H9 (cell line): Measurements from ENCODE around the gene TRIP6. TPM values are rescaled to one million over a fixed set of nuclear protein-coding genes. Genes with fewer than 3 reads are reported as not detected.

ENCODE experiments used
- DNase-seq: peaks from one replicate; pipeline ENCODE4 v3.0.0-alpha.2; 2017
- H2AFZ ChIP-seq: one replicate; pipeline ENCODE4 v1.6.1; 2013; ENCODE audit warnings: mild to moderate bottlenecking, low read length, control low read depth, moderate library complexity
- H2AK5ac ChIP-seq: 2 replicates; pipeline ENCODE4 v1.6.1; 2013; ENCODE audit warnings: low read length, control low read depth, mixed read lengths; ENCODE audit not compliant: insufficient read length
- H2BK120ac ChIP-seq: one replicate; pipeline ENCODE4 v1.6.1; 2013; ENCODE audit warnings: low read depth, mild to moderate bottlenecking, low read length, control low read depth, inconsistent platforms; ENCODE audit not compliant: poor library complexity, severe bottlenecking
- H2BK12ac ChIP-seq: 2 replicates; pipeline ENCODE4 v1.6.1; 2013; ENCODE audit warnings: low read length, control low read depth, mixed read lengths, low read depth; ENCODE audit not compliant: insufficient read length
- H2BK15ac ChIP-seq: 2 replicates; pipeline ENCODE4 v1.6.1; 2013; ENCODE audit warnings: low read depth, low read length, control low read depth
- H2BK20ac ChIP-seq: one replicate; pipeline ENCODE4 v1.6.1; 2013; ENCODE audit warnings: low read depth, mild to moderate bottlenecking, low read length, control low read depth, inconsistent platforms; ENCODE audit not compliant: poor library complexity, severe bottlenecking
- H2BK5ac ChIP-seq: 2 replicates; pipeline ENCODE4 v1.6.1; 2013; ENCODE audit warnings: low read length, control low read depth, mixed read lengths; ENCODE audit not compliant: insufficient read length
- H3K14ac ChIP-seq: 2 replicates; pipeline ENCODE4 v1.6.1; 2013; ENCODE audit warnings: low read length, control low read depth; ENCODE audit not compliant: insufficient read depth
- H3K18ac ChIP-seq: 2 replicates; pipeline ENCODE4 v1.6.1; 2013; ENCODE audit warnings: low read depth, mild to moderate bottlenecking, mixed read lengths, low read length, control low read depth; ENCODE audit not compliant: insufficient read length
- H3K23ac ChIP-seq: 2 replicates; pipeline ENCODE4 v1.6.1; 2013; ENCODE audit warnings: low read length, control low read depth, mixed read lengths, low read depth; ENCODE audit not compliant: insufficient read length
- H3K23me2 ChIP-seq: 2 replicates; pipeline ENCODE4 v1.6.1; 2013; ENCODE audit warnings: low read depth, mild to moderate bottlenecking, mixed read lengths, low read length, control low read depth; ENCODE audit not compliant: insufficient read length, poor library complexity, severe bottlenecking
- H3K27ac ChIP-seq: 2 replicates; pipeline ENCODE4 v1.5.1; 2013; ENCODE audit warnings: low read length, control low read depth, mixed read lengths, low read depth; ENCODE audit not compliant: insufficient read length
- H3K27me3 ChIP-seq: 2 replicates; pipeline ENCODE4 v1.6.1; 2013; ENCODE audit warnings: low read length, control low read depth, inconsistent platforms; ENCODE audit not compliant: insufficient read depth
- H3K4ac ChIP-seq: 2 replicates; pipeline ENCODE4 v1.6.1; 2013; ENCODE audit warnings: low read depth, mild to moderate bottlenecking, control low read depth, inconsistent platforms, low read length, moderate library complexity
- H3K4me1 ChIP-seq: 2 replicates; pipeline ENCODE4 v1.6.1; 2013; ENCODE audit warnings: low read length, control low read depth, inconsistent platforms; ENCODE audit not compliant: insufficient read depth
- H3K4me2 ChIP-seq: 2 replicates; pipeline ENCODE4 v1.6.1; 2013; ENCODE audit warnings: low read length, control low read depth, mixed read lengths; ENCODE audit not compliant: insufficient read length, insufficient read depth
- H3K56ac ChIP-seq: 2 replicates; pipeline ENCODE4 v1.6.1; 2013; ENCODE audit warnings: low read depth, mild to moderate bottlenecking, mixed read lengths, low read length, control low read depth; ENCODE audit not compliant: insufficient read length
- H3K79me1 ChIP-seq: 2 replicates; pipeline ENCODE4 v1.6.1; 2013; ENCODE audit warnings: low read depth, mild to moderate bottlenecking, moderate library complexity, low read length, control low read depth, inconsistent platforms; ENCODE audit not compliant: insufficient read depth, poor library complexity, severe bottlenecking
- H3K79me2 ChIP-seq: 2 replicates; pipeline ENCODE4 v1.6.1; 2013; ENCODE audit warnings: low read length, control low read depth, inconsistent platforms; ENCODE audit not compliant: insufficient read depth
- H3K9ac ChIP-seq: 2 replicates; pipeline ENCODE4 v1.6.1; 2013; ENCODE audit warnings: low read length, control low read depth, mixed read lengths; ENCODE audit not compliant: insufficient read length; ENCODE audit errors: extremely low read depth
- H3K9me3 ChIP-seq: one replicate; pipeline ENCODE4 v1.6.1; 2013; ENCODE audit warnings: low read depth, low read length, inconsistent platforms; ENCODE audit not compliant: control insufficient read depth
- H3T11ph ChIP-seq: one replicate; pipeline ENCODE4 v1.6.1; 2013; ENCODE audit warnings: mild to moderate bottlenecking, low read length, control low read depth, inconsistent platforms
- H4K20me1 ChIP-seq: one replicate; pipeline ENCODE4 v1.6.1; 2013; ENCODE audit not compliant: control insufficient read depth, insufficient read length, insufficient read depth
- H4K5ac ChIP-seq: 2 replicates; pipeline ENCODE4 v1.6.1; 2013; ENCODE audit warnings: low read depth, mild to moderate bottlenecking, mixed read lengths, low read length, control low read depth; ENCODE audit not compliant: insufficient read length
- H4K8ac ChIP-seq: replicated peaks from 2 replicates; pipeline ENCODE4 v1.6.1; 2013; ENCODE audit warnings: low read length, control low read depth, mixed read lengths, low read depth; ENCODE audit not compliant: insufficient read length
- H4K91ac ChIP-seq: 2 replicates; pipeline ENCODE4 v1.6.1; 2013; ENCODE audit warnings: low read depth, mild to moderate bottlenecking, moderate library complexity, mixed read lengths, low read length, control low read depth; ENCODE audit not compliant: insufficient read length
- H3K27ac Mint-ChIP-seq, 3 experiments: 2 replicates in 2 of 3; 3 replicates in 1 of 3; pipeline ENCODE4 v1.8.0; 2020 to 2021; ENCODE audit warnings: mixed read lengths in 3 of 3, mild to moderate bottlenecking in 1 of 3, moderate library complexity in 1 of 3
- H3K27me3 Mint-ChIP-seq: 2 replicates; pipeline ENCODE4 v1.8.0; 2021; ENCODE audit warnings: low read depth, mild to moderate bottlenecking, moderate library complexity, mixed read lengths
- H3K36me3 Mint-ChIP-seq, 3 experiments: 2 replicates in 2 of 3; 3 replicates in 1 of 3; pipeline ENCODE4 v1.8.0; 2020 to 2021; ENCODE audit warnings: low read depth in 3 of 3, mixed read lengths in 3 of 3; ENCODE audit not compliant: insufficient read depth in 1 of 3
- H3K4me1 Mint-ChIP-seq, 2 experiments: 2 replicates each; pipeline ENCODE4 v1.8.0; 2020; ENCODE audit warnings: mixed read lengths in 2 of 2
- H3K4me3 Mint-ChIP-seq, 2 experiments: 2 replicates in 1 of 2; 3 replicates in 1 of 2; pipeline ENCODE4 v1.8.0; 2020 to 2021; ENCODE audit warnings: mild to moderate bottlenecking in 2 of 2, mixed read lengths in 2 of 2, moderate library complexity in 1 of 2
- H3K9me3 Mint-ChIP-seq, 2 experiments: 2 replicates in 1 of 2; 3 replicates in 1 of 2; pipeline ENCODE4 v1.8.0; 2020; ENCODE audit warnings: mild to moderate bottlenecking in 2 of 2, mixed read lengths in 2 of 2, moderate library complexity in 1 of 2
- CTCF ChIP-seq: fragments of 200-600 bp; sonication (generic); conservative IDR thresholded peaks from 3 replicates; pipeline ENCODE4 v1.8.0; 2021; ENCODE audit warnings: antibody characterized with exemption, mild to moderate bottlenecking
- WGBS: extraction: QIAGEN DNeasy Blood & Tissue Kit; methylation state at CpG from one replicate; pipeline ENCODE4 v1.1.7; 2013; ENCODE audit warnings: missing lambda C conversion rate, low lambda C conversion rate, mixed read lengths; ENCODE audit not compliant: insufficient read length; ENCODE audit errors: extremely low coverage; 5-methylcytosine and 5-hydroxymethylcytosine counted together
- total RNA-seq: library from RNA; stranded (reverse); gene quantifications from 2 replicates; pipeline ENCODE4 v1.2.1, GENCODE V29; 2021

TRIP6 gene
- total RNA-seq, 1 experiment from 2014 or later, result 122 TPM

GRCh38 chr7:100881136-100881535 is 13.9 kb downstream of the TRIP6 start:
- Histone ChIP-seq H3K4me2 (no peak overlapping the region), H3K56ac (no peak overlapping the region), H2BK120ac (no peak overlapping the region), H3K27ac (no peak overlapping the region), H2BK15ac (no peak overlapping the region), H3K14ac (no peak overlapping the region), H2BK12ac (no peak overlapping the region), H4K20me1 (no peaks in the 10 kb centered on the region), H3K79me2 (peaks cover 28% of the 10 kb centered on the region; the same call in 1 of the 2 replicates), H3K79me1 (peaks cover 6% of the 10 kb centered on the region), H4K8ac (no peak overlapping the region), H2AK5ac (no peak overlapping the region), H3K9me3 (no peaks in the 10 kb centered on the region), H4K5ac (no peak overlapping the region), H3K4me1 (no peaks in the 10 kb centered on the region; the same call in 1 of the 2 replicates), H2AFZ (no peak overlapping the region), H3T11ph (no peak overlapping the region), H2BK5ac (no peak overlapping the region), H4K91ac (no peak overlapping the region), H3K4ac (no peak overlapping the region), H3K23me2 (no peaks in the 10 kb centered on the region), H3K23ac (no peak overlapping the region), H3K18ac (no peak overlapping the region), H3K27me3 (no peaks in the 10 kb centered on the region), H2BK20ac (no peak overlapping the region), H3K9ac (no peak overlapping the region)
- no peak for DNase-seq
- Mint-ChIP-seq H3K4me1 (peaks cover 21 to 37% of the 10 kb centered on the region in 2 experiments), H3K27me3 (no peaks in the 10 kb centered on the region; the same call in 1 of the 2 replicates), H3K9me3 (no peaks in the 10 kb centered on the region), H3K27ac (peak overlapping the region in 1 of 3 experiments; percentile 75; a peak in 3 of 7 replicates), H3K36me3 (peaks cover 78 to 96% (median 94%) of the 10 kb centered on the region in 3 experiments), H3K4me3 (no peak overlapping the region; a peak in 1 of 5 replicates)
- no peak for TF ChIP-seq CTCF
- WGBS, result no CpG with 5 or more reads among the region's 20 CpGs
